ENCODE data around the gene GPC6. TPM values are rescaled to one million over a fixed set of nuclear protein-coding genes. Genes with fewer than 3 reads are reported as not detected.

GPC6 gene
- total and polyA plus RNA-seq, 12 donors, result 0.15 to 5.4 (median 2.5) TPM

DNA sequence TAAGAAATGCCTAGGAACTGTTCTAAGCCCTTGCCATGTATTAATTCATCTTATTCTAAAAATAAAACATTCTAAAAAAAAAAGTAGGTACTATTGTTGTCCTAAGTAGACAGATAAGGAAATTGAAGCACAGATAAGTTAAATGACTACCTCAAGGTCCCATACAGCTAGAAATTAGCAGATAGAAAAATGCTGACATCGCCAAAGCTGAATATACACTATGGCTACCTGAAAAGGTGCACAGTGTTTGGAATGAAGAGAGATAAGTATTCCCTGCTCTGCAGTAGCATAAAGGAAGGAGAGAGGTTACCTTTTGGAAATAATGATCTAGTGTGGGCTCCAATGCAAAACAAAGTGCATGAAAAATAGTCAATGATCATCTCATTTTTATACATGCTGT lies 1187.5 kb downstream of the GPC6 start:
- TF ChIP-seq, protein P1, sequence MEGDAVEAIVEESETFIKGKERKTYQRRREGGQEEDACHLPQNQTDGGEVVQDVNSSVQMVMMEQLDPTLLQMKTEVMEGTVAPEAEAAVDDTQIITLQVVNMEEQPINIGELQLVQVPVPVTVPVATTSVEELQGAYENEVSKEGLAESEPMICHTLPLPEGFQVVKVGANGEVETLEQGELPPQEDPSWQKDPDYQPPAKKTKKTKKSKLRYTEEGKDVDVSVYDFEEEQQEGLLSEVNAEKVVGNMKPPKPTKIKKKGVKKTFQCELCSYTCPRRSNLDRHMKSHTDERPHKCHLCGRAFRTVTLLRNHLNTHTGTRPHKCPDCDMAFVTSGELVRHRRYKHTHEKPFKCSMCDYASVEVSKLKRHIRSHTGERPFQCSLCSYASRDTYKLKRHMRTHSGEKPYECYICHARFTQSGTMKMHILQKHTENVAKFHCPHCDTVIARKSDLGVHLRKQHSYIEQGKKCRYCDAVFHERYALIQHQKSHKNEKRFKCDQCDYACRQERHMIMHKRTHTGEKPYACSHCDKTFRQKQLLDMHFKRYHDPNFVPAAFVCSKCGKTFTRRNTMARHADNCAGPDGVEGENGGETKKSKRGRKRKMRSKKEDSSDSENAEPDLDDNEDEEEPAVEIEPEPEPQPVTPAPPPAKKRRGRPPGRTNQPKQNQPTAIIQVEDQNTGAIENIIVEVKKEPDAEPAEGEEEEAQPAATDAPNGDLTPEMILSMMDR (IDR thresholded peaks at IDR 0.05), result no peak
- H3K4me3 ChIP-seq, result no peak overlapping the region
- WGBS, 2 donors, result 94% methylated on average over 1 of the region's 1 CpG
- no peaks in the 10 kb centered on the region for H3K36me3 ChIP-seq
- no peak for DNase-seq
- peaks cover 0 to 9% (median 3%) of the 10 kb centered on the region in 9 donors for H3K4me1 ChIP-seq
- peaks cover 0 to 13% (median 0%) of the 10 kb centered on the region in 7 donors for H3K27me3 ChIP-seq
- peaks cover 0 to 9% (median 0%) of the 10 kb centered on the region in 11 donors for H3K9me3 ChIP-seq
- no peak overlapping the region for H3K27ac ChIP-seq
- no peak for ATAC-seq
- intact Hi-C loops (cut with DNase I), result no loop called here

DNA sequence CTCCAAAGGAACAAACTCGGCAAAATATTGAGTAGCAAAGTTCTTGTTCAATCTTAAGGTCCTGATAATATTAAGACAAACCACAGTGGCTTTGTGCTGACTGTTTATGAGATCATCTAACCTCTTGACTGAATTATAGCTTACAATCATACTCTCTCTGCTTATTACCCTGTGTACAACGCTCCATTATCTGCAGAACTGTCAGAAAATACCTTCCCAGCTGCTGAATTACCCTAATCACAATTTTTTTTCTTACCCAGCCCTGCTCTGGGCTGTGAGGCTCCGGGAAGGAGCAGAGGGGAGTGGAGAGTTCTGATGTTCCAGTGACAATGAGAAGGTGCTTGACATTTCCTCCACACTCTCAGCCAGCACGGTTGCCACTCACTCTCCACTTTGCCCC lies 1188.1 kb downstream of the GPC6 start:
- no peak for ATAC-seq
- Histone ChIP-seq H3K9me3 (peaks cover 0 to 9% (median 0%) of the 10 kb centered on the region in 11 donors), H3K4me3 (no peak overlapping the region), H3K27me3 (peaks cover 0 to 13% (median 0%) of the 10 kb centered on the region in 7 donors), H3K4me1 (peaks cover 0 to 9% (median 3%) of the 10 kb centered on the region in 9 donors), H3K36me3 (no peaks in the 10 kb centered on the region), H3K27ac (no peak overlapping the region)
- TF ChIP-seq, protein P1 (IDR thresholded peaks at IDR 0.05), result no peak
- intact Hi-C loops (cut with DNase I), result no loop called here
- 25 to 27% methylated on average over 4 of the region's 4 CpGs for WGBS, 2 donors
- DNase-seq, result no peak

DNA sequence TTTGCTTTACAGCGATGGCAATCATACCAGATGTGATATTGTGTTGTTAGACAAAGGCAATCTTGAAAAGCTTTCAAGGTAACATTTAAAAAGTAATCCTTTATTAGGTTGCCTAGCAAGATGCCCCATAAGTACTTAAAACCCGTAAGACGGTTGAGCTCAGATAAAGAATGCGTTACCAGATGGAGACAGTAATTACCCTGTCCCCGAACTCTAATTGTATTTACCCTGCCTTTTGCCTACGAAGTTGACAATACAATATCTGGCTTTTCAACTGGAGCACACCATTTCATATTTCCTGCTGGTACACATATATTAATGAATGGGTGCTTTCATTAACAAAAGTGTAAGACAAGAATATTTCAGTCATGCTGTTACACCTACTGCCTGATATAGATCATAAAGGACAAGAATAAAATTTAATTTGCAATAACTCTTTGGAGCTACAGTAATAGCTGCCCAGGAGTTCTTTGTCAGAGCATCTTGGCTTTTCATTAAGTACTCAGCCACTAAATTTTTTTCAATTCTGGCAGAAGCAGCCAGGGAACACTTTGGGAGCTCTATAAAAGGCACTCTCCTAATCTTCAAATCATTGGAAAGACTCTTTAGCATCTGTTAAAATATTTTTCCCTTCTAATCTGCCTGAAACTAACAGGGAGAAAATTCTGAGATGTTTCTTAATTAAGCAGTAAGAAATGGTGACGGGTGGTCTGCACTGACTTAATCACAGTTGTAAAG lies 1189.1 kb downstream of the GPC6 start:
- DNase-seq, result no peak
- H3K27me3 ChIP-seq, result peaks cover 0 to 13% (median 0%) of the 10 kb centered on the region in 7 donors
- no peak overlapping the region for H3K27ac ChIP-seq
- 66 to 68% methylated on average over 7 of the region's 7 CpGs for WGBS, 2 donors
- ATAC-seq, result no peak
- H3K36me3 ChIP-seq, result no peaks in the 10 kb centered on the region
- intact Hi-C loops (cut with DNase I), result no loop called here
- TF ChIP-seq, protein P1 (IDR thresholded peaks at IDR 0.05), result no peak
- H3K4me1 ChIP-seq, result peaks cover 0 to 10% (median 3%) of the 10 kb centered on the region in 9 donors
- H3K4me3 ChIP-seq, result no peak overlapping the region
- H3K9me3 ChIP-seq, result peaks cover 0 to 10% (median 0%) of the 10 kb centered on the region in 11 donors

DNA sequence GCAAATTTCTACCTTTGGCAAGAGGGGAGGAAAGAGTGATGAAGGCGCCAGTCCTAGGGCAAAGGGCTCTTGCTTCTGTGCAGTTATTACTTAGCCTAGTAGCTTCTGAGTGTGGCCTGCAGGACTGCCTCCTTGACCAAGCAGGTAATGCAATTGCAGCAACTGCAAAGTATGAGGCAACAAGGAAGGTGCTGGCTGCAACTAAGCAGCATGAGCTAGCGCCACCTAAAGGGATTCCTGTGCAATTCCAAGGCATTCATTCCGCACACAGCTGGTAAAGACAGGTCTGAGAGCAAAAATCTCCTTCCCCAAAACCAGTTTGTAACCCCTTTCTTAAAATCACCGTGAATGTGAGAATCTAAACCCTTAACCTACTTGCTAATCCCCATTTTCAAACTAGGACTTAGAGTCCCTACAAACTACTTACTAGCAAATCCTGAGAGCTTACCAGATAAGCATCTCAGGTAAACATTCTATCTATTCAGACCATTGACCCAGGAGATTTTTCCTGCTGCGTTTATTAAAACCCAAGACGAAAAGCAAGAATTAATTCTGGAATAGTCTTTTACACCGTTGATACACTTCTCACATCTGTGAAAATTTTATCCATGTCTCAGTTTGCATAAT lies 1190.0 kb downstream of the GPC6 start:
- Histone ChIP-seq H3K27ac (no peak overlapping the region), H3K4me1 (peaks cover 0 to 10% (median 3%) of the 10 kb centered on the region in 9 donors), H3K9me3 (peaks cover 0 to 19% (median 0%) of the 10 kb centered on the region in 11 donors), H3K27me3 (peaks cover 0 to 13% (median 0%) of the 10 kb centered on the region in 7 donors), H3K36me3 (no peaks in the 10 kb centered on the region), H3K4me3 (no peak overlapping the region)
- TF ChIP-seq, protein P1 (IDR thresholded peaks at IDR 0.05), result peak in 5 of 9 donors; percentile 17 to 43 (median 25)
- ATAC-seq (no peak), DNase-seq (no peak)
- WGBS, 2 donors, result 62% methylated on average over 7 of the region's 7 CpGs
- intact Hi-C loops (cut with DNase I), result no loop called here

All from heart right ventricle (tissue), 16 donors.